Gastroesophageal sphincter (tissue), 3 donors: ENCODE results near the gene PDLIM7.

Experiments
- CTCF ChIP-seq, 4 experiments: fragments of 200-600 bp in 2 of 4; fragments of 450-650 bp in 2 of 4; sonication (generic) in 1 of 4; IDR thresholded peaks; one replicate each; pipeline ENCODE4 v1.5.1; 2017 to 2019; ENCODE audit warnings: antibody characterized with exemption in 4 of 4, mild to moderate bottlenecking in 2 of 4, moderate library complexity in 2 of 4
- EP300 ChIP-seq: sonication (generic); formaldehyde crosslinking; IDR thresholded peaks from one replicate; pipeline ENCODE4 v1.6.1; 2017; ENCODE audit warnings: antibody characterized with exemption, mild to moderate bottlenecking
- POLR2A ChIP-seq, 2 donors: fragments of 450-650 bp; IDR thresholded peaks; one replicate each; pipeline ENCODE4 v1.6.1; 2017; ENCODE audit warnings: antibody characterized with exemption in 2 of 2, mild to moderate bottlenecking in 2 of 2, moderate library complexity in 1 of 2
- POLR2AphosphoS5 ChIP-seq: sonication (generic); formaldehyde crosslinking; IDR thresholded peaks from one replicate; pipeline ENCODE4 v1.6.1; 2017; ENCODE audit warnings: antibody characterized with exemption

GRCh38 chr5:177444106-177445051 is 53.0 kb downstream of the PDLIM7 start:
- TF ChIP-seq POLR2AphosphoS5 (no peak), CTCF (IDR thresholded peaks at IDR 0.05) (no peak), POLR2A (IDR thresholded peaks at IDR 0.05) (no peak), EP300 (no peak)
